Adrenal gland (tissue), 5 donors: ENCODE measurements around the gene APOL1.

Experiments
- CTCF ChIP-seq, 6 experiments: fragments of 450-650 bp in 4 of 6; fragments of 200-600 bp in 2 of 6; sonication (generic) in 1 of 6; IDR thresholded peaks; 1 replicate in 5 of 6; 2 replicates in 1 of 6; pipeline versions ENCODE4 v1.5.1 to v1.8.0; 2016 to 2021; ENCODE audit warnings: antibody characterized with exemption in 6 of 6, mild to moderate bottlenecking in 2 of 6, moderate library complexity in 1 of 6
- POLR2A ChIP-seq, 2 donors: fragments of 450-650 bp; IDR thresholded peaks; one replicate each; pipeline ENCODE4 v1.6.1; 2017; ENCODE audit warnings: antibody characterized with exemption in 2 of 2, mild to moderate bottlenecking in 2 of 2, moderate library complexity in 1 of 2
- donor health status: DM: no; HTN: no; CAD: no.

DNA sequence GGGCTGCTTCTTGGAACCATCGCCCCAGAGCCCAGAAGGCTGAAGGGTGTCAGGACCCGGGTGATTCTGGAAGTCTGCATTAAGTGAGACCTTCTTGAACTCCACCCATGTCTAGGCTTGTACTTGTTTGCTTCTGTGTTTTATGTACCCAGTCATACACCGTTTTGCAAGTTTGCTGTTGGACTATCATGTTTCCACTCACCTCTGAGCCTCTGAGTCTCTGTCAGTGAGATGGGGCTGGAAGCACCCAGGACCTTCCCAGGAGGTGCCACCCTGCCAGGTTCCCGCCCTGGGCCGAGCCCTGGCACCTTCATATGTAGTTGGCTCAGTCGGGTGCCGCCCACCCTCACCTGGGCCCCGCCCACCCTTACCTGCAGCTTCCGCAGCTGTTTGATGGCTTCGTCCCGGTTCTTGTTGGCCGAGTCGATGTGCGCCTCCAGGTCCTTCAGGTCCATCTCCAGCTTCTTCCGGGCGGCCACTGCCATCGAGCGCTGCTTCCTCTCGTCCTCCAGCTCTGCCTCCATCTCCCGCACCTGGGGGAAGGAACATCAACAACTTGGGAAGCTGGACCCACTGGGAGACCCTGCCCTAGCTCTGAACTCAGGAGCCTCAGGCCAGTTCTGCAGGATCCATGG lies 35.1 kb downstream of the APOL1 start:
- TF ChIP-seq CTCF (IDR thresholded peaks at IDR 0.05) (no peak), POLR2A (IDR thresholded peaks at IDR 0.05) (no peak)
